Measurements from ENCODE around the gene SRRT.
A peak's percentile ranks its signal among the peaks of the same experiment; 100 is the strongest.
"Not testable (repeated sequence)": the region's sequence is repeated elsewhere in the genome, so short reads cannot be mapped to it uniquely, and the experiment has no call there.

SRRT gene

GRCh38 chr7:100895956-100896731, 21.2 kb downstream of the SRRT start:
- peak in 1 of 2 experiments; percentile 29 for DNase-seq

- peak; percentile 60 to 72 for DNase-seq
Measured at GRCh38 chr7:100896732-100897608, 22.1 kb downstream of the SRRT start.

- DNase-seq, result no peak
Measured at GRCh38 chr7:100897772-100898454, 23.0 kb downstream of the SRRT start.

DNA sequence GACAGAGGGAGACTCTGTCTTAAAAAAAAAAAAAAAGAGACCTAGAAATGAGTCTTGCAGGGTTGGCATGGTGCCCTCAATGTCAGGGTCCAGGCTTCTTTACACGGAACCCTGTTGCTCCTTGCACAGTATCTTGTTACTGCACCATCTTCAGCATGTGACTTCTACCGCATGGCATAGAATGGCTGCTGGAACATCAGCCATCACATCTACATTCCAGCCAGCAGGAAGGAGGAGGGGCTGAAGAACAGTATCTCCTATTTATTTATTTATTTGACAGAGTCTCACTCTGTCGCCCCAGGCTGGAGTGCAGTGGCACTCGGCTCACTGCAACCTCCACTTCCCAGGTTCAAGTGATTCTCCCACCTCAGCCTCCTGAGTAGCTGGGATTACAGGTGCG, 24.5 kb downstream of the SRRT start:
- DNase-seq, result no peak

DNA sequence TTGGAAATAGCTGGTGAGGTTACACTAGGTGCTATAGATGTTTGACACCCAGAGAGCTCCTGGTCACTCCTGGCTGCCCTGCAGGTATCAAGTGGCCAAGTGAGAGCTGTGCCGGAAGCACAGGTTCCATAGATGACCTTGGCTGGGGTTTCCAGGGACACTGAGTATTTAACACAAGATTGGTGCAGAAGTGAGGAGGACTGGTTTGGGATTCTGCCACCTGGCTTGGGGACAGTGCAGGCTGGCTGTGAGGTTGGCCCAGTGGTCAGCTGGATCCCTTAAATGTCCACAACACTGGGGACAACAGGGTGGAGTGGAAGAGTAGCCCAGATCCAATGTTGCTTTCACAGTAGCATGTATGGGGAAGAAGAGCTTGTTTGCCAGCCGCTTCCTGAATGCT, 26.1 kb downstream of the SRRT start:
- DNase-seq, result no peak

DNA sequence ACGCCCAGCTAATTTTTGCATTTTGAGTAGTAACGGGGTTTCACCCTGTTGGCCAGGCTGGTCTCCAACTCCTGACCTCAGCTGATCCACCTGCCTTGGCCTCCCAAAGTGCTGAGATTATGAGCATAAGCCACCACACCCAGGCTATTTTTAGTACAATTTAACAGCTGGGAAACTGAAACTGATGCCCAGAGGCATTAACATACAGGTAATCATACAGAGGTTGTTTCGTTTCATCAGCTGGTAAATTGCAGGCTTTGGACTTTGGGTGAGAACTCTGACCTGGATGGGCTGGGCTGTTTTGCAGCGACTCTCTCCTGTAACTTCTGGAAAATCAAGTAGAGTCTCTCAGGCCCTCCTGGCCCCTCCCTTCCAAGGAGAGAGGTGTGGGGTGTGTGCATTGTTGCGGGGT, 27.0 kb downstream of the SRRT start:
- no peak for DNase-seq

- no peak for DNase-seq
Measured at GRCh38 chr7:100902638-100903037, 27.7 kb downstream of the SRRT start.

DNA sequence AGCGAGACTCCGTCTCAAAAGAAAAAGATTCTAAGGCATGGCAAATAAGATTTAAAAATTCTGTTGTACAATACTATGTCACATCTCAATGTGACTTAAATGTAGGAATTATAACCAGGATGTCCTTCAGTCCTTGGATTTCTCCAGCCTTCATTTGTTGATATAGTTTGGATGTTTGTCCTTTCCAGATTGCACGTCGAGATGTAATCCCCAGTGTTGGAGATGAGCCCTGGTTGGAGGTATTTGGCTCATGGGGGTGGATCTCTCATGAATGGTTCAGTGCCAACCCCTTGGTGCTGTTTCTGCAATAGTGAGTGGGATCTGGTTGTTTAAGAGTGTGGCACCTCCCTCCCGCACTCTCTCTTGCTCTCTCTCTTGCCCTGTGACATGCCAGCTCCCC, 33.6 kb downstream of the SRRT start:
- DNase-seq, result no peak

DNA sequence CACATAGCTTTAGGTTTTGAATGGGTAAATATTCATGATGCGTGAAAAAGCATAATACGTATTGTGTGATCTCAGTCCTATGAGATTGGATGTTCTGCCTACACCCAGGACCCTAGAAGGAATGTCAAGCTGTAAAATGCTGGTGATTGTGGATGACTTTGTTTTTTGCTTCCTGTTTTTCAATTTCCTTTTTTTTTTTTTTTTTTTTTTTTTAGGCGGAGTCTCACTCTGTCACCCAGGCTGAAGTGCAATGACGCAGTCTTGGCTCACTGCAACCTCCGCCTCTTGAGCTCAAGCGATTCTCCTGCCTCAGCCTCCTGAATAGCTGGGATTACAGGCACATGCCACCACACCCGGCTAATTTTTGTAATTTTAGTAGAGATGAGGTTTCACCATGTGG, 35.5 kb downstream of the SRRT start:
- DNase-seq, result not testable (repeated sequence)

GRCh38 chr7:100911484-100911883, 36.6 kb downstream of the SRRT start:
- DNase-seq, result no peak

- no peak for DNase-seq
Measured at GRCh38 chr7:100914208-100914878, 39.4 kb downstream of the SRRT start.

GRCh38 chr7:100914879-100915447, 40.1 kb downstream of the SRRT start:
- no peak for DNase-seq

GRCh38 chr7:100919335-100919734, 44.4 kb downstream of the SRRT start:
- not testable (repeated sequence) for DNase-seq

GRCh38 chr7:100919779-100920437, 45.0 kb downstream of the SRRT start:
- not testable (repeated sequence) for DNase-seq

DNA sequence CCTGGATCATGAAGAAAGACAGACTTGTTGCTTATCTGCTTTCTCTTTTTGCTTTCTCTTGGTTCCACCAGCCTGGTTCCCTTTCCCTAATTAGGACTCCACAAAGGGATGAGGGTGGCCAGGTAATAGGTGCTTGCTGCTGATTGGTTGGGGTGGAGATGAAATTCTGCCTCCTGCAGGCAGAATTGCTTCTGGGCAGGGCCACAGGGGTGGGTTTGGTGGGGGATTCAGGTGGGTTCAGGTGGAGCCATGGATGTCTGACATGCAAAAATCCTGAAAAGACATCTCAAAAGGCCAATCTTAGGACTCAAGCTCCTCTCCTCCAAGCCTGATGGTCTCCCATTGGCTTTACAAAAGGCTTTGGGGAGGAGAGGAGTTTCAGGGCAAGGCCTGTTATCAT, 46.1 kb downstream of the SRRT start:
- no peak for DNase-seq

DNA sequence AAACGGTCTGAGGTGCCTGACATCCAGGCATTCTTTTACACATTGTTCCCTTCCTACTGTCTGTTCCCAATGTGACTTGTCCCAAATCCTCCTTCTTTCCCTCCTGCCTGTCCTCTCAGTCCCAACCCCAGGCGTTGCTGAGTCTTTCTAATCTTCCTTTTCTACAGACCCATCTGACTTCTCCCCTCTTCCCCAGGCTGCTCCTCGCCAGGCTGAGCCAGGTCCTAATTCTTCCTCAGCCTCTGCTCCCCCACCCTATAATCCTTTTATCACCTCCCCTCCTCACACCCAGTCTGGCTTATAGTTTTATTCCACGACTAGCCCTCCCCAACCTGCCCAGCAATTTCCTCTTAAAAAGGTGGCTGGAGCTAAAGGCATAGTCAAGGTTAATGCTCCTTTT, 48.7 kb downstream of the SRRT start:
- DNase-seq, result not testable (repeated sequence)

DNA sequence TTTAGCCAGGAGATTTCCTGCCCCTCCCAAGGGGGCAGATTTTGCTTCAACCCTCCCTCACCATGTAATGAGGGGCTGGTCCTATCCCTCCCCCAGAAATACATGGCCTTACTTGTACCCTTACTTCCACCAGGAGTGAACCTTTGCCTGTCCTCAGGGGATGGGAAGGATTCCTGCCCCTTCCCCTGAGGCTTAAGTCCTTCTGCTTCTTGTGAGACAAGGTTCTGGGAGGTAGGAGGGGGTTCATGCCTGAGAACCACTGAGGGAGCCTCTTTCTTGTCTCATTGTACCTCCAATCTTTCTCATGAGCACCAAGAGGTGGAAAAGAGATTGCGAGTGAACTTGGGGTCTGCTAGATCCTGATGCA, 54.9 kb downstream of the SRRT start:
- DNase-seq, result no peak

DNA sequence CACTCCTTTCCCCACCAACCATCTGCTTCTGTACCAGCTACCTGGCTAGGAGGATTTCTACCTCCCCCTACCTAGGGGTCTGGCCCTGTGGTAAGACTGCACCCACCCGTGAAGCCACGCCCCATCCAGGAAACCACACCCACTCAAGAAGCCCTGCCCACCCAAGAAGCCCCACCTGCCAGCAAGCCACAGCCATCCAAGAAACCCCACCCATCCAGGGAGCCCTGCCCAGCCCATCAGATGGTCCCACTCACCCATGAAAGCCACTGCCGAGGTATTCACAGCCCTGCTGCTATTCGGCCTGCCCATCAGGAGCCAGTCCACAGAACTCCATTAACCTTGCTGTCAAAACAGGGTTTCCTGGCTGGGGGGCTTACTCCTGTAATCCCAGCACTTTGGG, 58.8 kb downstream of the SRRT start:
- DNase-seq, result no peak

DNA sequence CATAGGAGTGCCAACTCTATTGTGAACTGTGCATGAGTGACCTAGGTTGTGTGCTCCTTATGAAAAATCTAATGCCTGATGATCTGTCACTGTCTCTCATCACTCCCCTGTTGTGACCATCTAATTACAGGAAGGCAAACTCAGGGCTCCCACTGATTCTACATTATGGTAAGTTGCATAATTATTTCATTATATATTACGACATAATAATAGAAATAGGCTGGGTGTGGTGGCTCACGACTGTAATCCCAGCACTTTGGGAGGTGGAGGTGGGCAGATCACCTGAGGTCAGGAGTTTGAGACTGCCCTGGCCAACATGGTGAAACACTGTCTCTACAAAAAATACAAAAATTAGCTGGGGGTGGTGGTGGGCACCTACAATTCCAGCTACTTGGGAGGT, 60.5 kb downstream of the SRRT start:
- not testable (repeated sequence) for DNase-seq

- DNase-seq, result not testable (repeated sequence)
Measured at GRCh38 chr7:100936167-100936566, 61.3 kb downstream of the SRRT start.

Measured in stimulated activated CD4-positive, alpha-beta T cell treated with anti-CD3 and anti-CD28 coated beads, Interleukin-4, amount 100 ng/mL, for 4 hours (primary cell).